BJ (cell line): ENCODE results near the gene CHST10. TPM values are rescaled to one million over a fixed set of nuclear protein-coding genes. Genes with fewer than 3 reads are reported as not detected.
"Not testable (repeated sequence)": the region's sequence is repeated elsewhere in the genome, so short reads cannot be mapped to it uniquely, and the experiment has no call there.

Source experiments
- CTCF ChIA-PET: fragments of 350-600 bp; formaldehyde crosslinking; extraction: SDS; loops from one replicate; lab custom pipeline; 2021; ENCODE audit warnings: antibody characterized with exemption, inconsistent platforms; lab: Yijun Ruan, JAX
- POLR2A ChIA-PET: fragments of 300-600 bp; sonication (Branson Sonifier 250); formaldehyde crosslinking; extraction: SDS; loops from one replicate; lab custom pipeline; 2021; ENCODE audit warnings: antibody characterized with exemption; lab: Charles Lee
- DNase-seq: peaks from one replicate; pipeline ENCODE4 v3.0.0-alpha.2; 2011; ENCODE audit warnings: low read depth
- H3K27me3 ChIP-seq: 2 replicates; pipeline ENCODE4 v1.6.0; 2011; ENCODE audit warnings: low read length; ENCODE audit not compliant: control insufficient read depth, insufficient read depth
- H3K36me3 ChIP-seq: 2 replicates; pipeline ENCODE4 v1.5.1; 2011; ENCODE audit warnings: low read length; ENCODE audit not compliant: control insufficient read depth, insufficient read depth
- H3K4me3 ChIP-seq: 2 replicates; pipeline ENCODE4 v1.5.1; 2011; ENCODE audit warnings: low read depth, mild to moderate bottlenecking, control low read depth, low read length
- CTCF ChIP-seq: IDR thresholded peaks from 2 replicates; pipeline ENCODE4 v1.5.1; 2011; ENCODE audit warnings: low read depth, mild to moderate bottlenecking, control low read depth, inconsistent platforms, low read length, moderate library complexity; ENCODE audit not compliant: insufficient read depth
- polyA plus RNA-seq: library from polyadenylated mRNA; depleted of rRNA; stranded (reverse); fragments of >200 nt; gene quantifications from 2 replicates; pipeline ENCODE4 v1.2.3, GENCODE V29; 2011

CHST10 gene
- polyA plus RNA-seq, 1 experiment, result 11.7 TPM

GRCh38 chr2:100365434-100365833 lies 52.0 kb downstream of the CHST10 start:
- no peak for TF ChIP-seq CTCF
- CTCF ChIA-PET, result interaction anchor here (1.1 to 3.2 kb wide), 3 partner anchors 11 to 103 kb away, joined by 4 to 21 read pairs (median 13); no protein-coding TSS in a partner anchor
- Histone ChIP-seq H3K36me3 (no peaks in the 10 kb centered on the region), H3K4me3 (no peak overlapping the region), H3K27me3 (no peaks in the 10 kb centered on the region)
- peak; percentile 55 for DNase-seq
- POLR2A ChIA-PET, result no interaction called here

- CTCF ChIA-PET, H3K36me3 ChIP-seq, H3K4me3 ChIP-seq, POLR2A ChIA-PET, DNase-seq, H3K27me3 ChIP-seq: not testable (repeated sequence)
These were observed 55.2 kb downstream of the CHST10 start for GRCh38 chr2:100362269-100362668.

- Histone ChIP-seq H3K27me3 (peaks cover 2% of the 10 kb centered on the region; the same call in 1 of the 2 replicates), H3K4me3 (no peak overlapping the region), H3K36me3 (no peaks in the 10 kb centered on the region)
- POLR2A ChIA-PET, result no interaction called here
- no peak for TF ChIP-seq CTCF
- CTCF ChIA-PET, result interaction anchor here (0.7 to 0.9 kb wide), 2 partner anchors 9 to 29 kb away, joined by 3 read pairs; no protein-coding TSS in a partner anchor
- no peak for DNase-seq
These were observed 57.9 kb downstream of the CHST10 start for GRCh38 chr2:100359576-100359975.

GRCh38 chr2:100358554-100358953 lies 58.9 kb downstream of the CHST10 start:
- no peak for TF ChIP-seq CTCF
- CTCF ChIA-PET, result no interaction called here
- POLR2A ChIA-PET, result no interaction called here

GRCh38 chr2:100352521-100352920 lies 64.9 kb downstream of the CHST10 start:
- TF ChIP-seq CTCF, result no peak
- peaks cover 6% of the 10 kb centered on the region; the same call in 1 of the 2 replicates for H3K27me3 ChIP-seq
- CTCF ChIA-PET, result no interaction called here
- H3K4me3 ChIP-seq, result no peak overlapping the region
- H3K36me3 ChIP-seq, result no peaks in the 10 kb centered on the region
- POLR2A ChIA-PET, result no interaction called here
- DNase-seq, result no peak

More at GRCh38 chr2:100358554-100358953, 58.9 kb downstream of the CHST10 start:
- no peak overlapping the region for H3K4me3 ChIP-seq
- H3K36me3 ChIP-seq, result no peaks in the 10 kb centered on the region
- no peak for DNase-seq
- peaks cover 4% of the 10 kb centered on the region; the same call in 1 of the 2 replicates for H3K27me3 ChIP-seq
